H1 (cell line): Measurements from ENCODE around the gene VPS13D. TPM values are rescaled to one million over a fixed set of nuclear protein-coding genes. Genes with fewer than 3 reads are reported as not detected.

ENCODE experiments used
- KDM4A ChIP-seq: IDR thresholded peaks from one replicate; pipeline ENCODE4 v1.7.1; 2012; ENCODE audit warnings: low read depth, mild to moderate bottlenecking, moderate library complexity, low read length, inconsistent platforms; ENCODE audit not compliant: severe bottlenecking
- PHF8 ChIP-seq: fragments of 200-600 bp; sonication (generic); conservative IDR thresholded peaks from 2 replicates; pipeline ENCODE4 v1.7.1; 2012; ENCODE audit warnings: low read depth, mild to moderate bottlenecking, inconsistent platforms, low read length, moderate library complexity
- RAD21 ChIP-seq, 2 experiments: IDR thresholded peaks in 1 of 2; conservative IDR thresholded peaks in 1 of 2; 2 replicates each; pipeline ENCODE4 v1.6.1; 2011; ENCODE audit warnings: low read depth in 2 of 2, low read length in 2 of 2, improper control_type of control experiment in 1 of 2, inconsistent platforms in 1 of 2, mild to moderate bottlenecking in 1 of 2, moderate library complexity in 1 of 2
- polyA plus RNA-seq, 7 experiments: library from polyadenylated mRNA; depleted of rRNA in 3 of 7; stranded (reverse) in 5 of 7; unstranded in 2 of 7; fragments of >200 nt in 5 of 7; fragments of 200-250 nt in 2 of 7; gene quantifications; 1 replicate in 5 of 7; 2 replicates in 1 of 7; 4 replicates in 1 of 7; pipeline versions ENCODE4 v1.2.1 to v1.2.3, GENCODE V29; 2011 to 2013; ENCODE audit warnings: missing spikeins in 2 of 7, mixed read lengths in 2 of 7
- total RNA-seq: library from RNA; stranded (reverse); fragmentation: NEBNext Ultra II Directional; extraction: Animal tissue kit (Norgen Biotek cat#: 25700); gene quantifications from 2 replicates; pipeline ENCODE4 v1.2.1, GENCODE V29; 2021

Gene VPS13D
- total and polyA plus RNA-seq, 2 of the 8 experiments (the other 6 are each of a cell fraction or from before 2014, with no cell fraction given) = 10.9 to 31.2 TPM

- TF ChIP-seq RAD21 (IDR thresholded peaks at IDR 0.05 in 1 of 2, conservative IDR thresholded peaks at IDR 0.05 in 1 of 2; ENCODE audit: low read depth in 2 of 2, low read length in 2 of 2) = no peak
- no peak for TF ChIP-seq KDM4A
- no peak for TF ChIP-seq PHF8
Observed at GRCh38 chr1:12518931-12519692, 289.3 kb downstream of the VPS13D start (continued).
